ENCODE data around the gene UGT1A9. TPM values are rescaled to one million over a fixed set of nuclear protein-coding genes. Genes with fewer than 3 reads are reported as not detected.

Gene UGT1A9
- total and polyA plus RNA-seq, 12 donors: not detected

GRCh38 chr2:233706720-233707119 lies 35.0 kb downstream of the UGT1A9 start:
- no peak for ATAC-seq
- DNase-seq: no peak
- Histone ChIP-seq H3K4me1 (no peaks in the 10 kb centered on the region), H3K27ac (no peak overlapping the region), H3K36me3 (no peaks in the 10 kb centered on the region), H3K9me3 (peaks cover 0 to 15% (median 0%) of the 10 kb centered on the region in 11 donors), H3K27me3 (peaks cover 0 to 26% (median 0%) of the 10 kb centered on the region in 7 donors), H3K4me3 (no peak overlapping the region)
- TF ChIP-seq CTCF (IDR thresholded peaks at IDR 0.05): no peak
- intact Hi-C loops (cut with DNase I): no loop called here
- 0 to 39% methylated on average over 1 of the region's 1 CpG for WGBS, 2 donors

- peaks cover 0 to 15% (median 0%) of the 10 kb centered on the region in 11 donors for H3K9me3 ChIP-seq
- ATAC-seq: no peak
- peaks cover 0 to 26% (median 0%) of the 10 kb centered on the region in 7 donors for H3K27me3 ChIP-seq
- no peaks in the 10 kb centered on the region for H3K36me3 ChIP-seq
- WGBS, 2 donors: 68 to 72% methylated on average over 10 of the region's 10 CpGs
- no peak for DNase-seq
- H3K4me3 ChIP-seq: no peak overlapping the region
- H3K27ac ChIP-seq: no peak overlapping the region
- H3K4me1 ChIP-seq: no peaks in the 10 kb centered on the region
- TF ChIP-seq CTCF (IDR thresholded peaks at IDR 0.05): no peak
- intact Hi-C loops (cut with DNase I): no loop called here
These were observed 36.4 kb downstream of the UGT1A9 start for GRCh38 chr2:233707940-233708644.

GRCh38 chr2:233708942-233709341 lies 37.2 kb downstream of the UGT1A9 start:
- whole genome bisulfite sequencing, 2 donors: 85% methylated on average over 5 of the region's 5 CpGs
- no peak for ATAC-seq
- peaks cover 0 to 26% (median 0%) of the 10 kb centered on the region in 7 donors for H3K27me3 ChIP-seq

More at GRCh38 chr2:233708942-233709341, 37.2 kb downstream of the UGT1A9 start:
- TF ChIP-seq CTCF (IDR thresholded peaks at IDR 0.05): no peak
- no peaks in the 10 kb centered on the region for H3K4me1 ChIP-seq
- DNase-seq: no peak
- intact Hi-C loops (cut with DNase I): no loop called here
- peaks cover 0 to 8% (median 0%) of the 10 kb centered on the region in 11 donors for H3K9me3 ChIP-seq
- no peak overlapping the region for H3K27ac ChIP-seq
- H3K4me3 ChIP-seq: no peak overlapping the region
- no peaks in the 10 kb centered on the region for H3K36me3 ChIP-seq

Data from heart right ventricle (tissue), 16 donors.